Measurements from ENCODE around the gene MCU. TPM values are rescaled to one million over a fixed set of nuclear protein-coding genes. Genes with fewer than 3 reads are reported as not detected.

MCU gene
- total and polyA plus RNA-seq, 10 of the 15 experiments (the other 5 are each of a cell fraction or from before 2014, with no cell fraction given) = 5.1 to 49.1 (median 17.9) TPM

GRCh38 chr10:72661431-72661830, 30.5 kb upstream of the MCU start:
- no peaks in the 10 kb centered on the region for H3K27me3 ChIP-seq (replicated peaks in 1 of 2; ENCODE audit: control insufficient read depth in 2 of 2, insufficient read depth in 2 of 2, low read length in 1 of 2)
- H3K9me3 ChIP-seq (replicated peaks; ENCODE audit: control insufficient read depth, insufficient read depth, low read length) = no peaks in the 10 kb centered on the region
- BruUV-seq (replicated peaks) = no TSS peak
- no peak overlapping the region for H3K4me3 ChIP-seq
- no peaks in the 10 kb centered on the region for H3K4me1 ChIP-seq (ENCODE audit: control insufficient read depth, insufficient read depth, low read length)
- intact Hi-C loops (cut with micrococcal nuclease; ENCODE audit: unreplicated experiment) = no loop called here
- no peak overlapping the region for H2AFZ ChIP-seq (ENCODE audit: control insufficient read depth, low read depth, low read length)
- no peaks in the 10 kb centered on the region for H3K79me2 ChIP-seq (ENCODE audit: control insufficient read depth, insufficient read depth, low read length)
- WGBS (ENCODE audit: insufficient coverage, insufficient replicate concordance, low lambda C conversion rate, missing lambda C conversion rate) = 10% methylated on average over 1 of the region's 1 CpG
- TF ChIP-seq, protein P1, sequence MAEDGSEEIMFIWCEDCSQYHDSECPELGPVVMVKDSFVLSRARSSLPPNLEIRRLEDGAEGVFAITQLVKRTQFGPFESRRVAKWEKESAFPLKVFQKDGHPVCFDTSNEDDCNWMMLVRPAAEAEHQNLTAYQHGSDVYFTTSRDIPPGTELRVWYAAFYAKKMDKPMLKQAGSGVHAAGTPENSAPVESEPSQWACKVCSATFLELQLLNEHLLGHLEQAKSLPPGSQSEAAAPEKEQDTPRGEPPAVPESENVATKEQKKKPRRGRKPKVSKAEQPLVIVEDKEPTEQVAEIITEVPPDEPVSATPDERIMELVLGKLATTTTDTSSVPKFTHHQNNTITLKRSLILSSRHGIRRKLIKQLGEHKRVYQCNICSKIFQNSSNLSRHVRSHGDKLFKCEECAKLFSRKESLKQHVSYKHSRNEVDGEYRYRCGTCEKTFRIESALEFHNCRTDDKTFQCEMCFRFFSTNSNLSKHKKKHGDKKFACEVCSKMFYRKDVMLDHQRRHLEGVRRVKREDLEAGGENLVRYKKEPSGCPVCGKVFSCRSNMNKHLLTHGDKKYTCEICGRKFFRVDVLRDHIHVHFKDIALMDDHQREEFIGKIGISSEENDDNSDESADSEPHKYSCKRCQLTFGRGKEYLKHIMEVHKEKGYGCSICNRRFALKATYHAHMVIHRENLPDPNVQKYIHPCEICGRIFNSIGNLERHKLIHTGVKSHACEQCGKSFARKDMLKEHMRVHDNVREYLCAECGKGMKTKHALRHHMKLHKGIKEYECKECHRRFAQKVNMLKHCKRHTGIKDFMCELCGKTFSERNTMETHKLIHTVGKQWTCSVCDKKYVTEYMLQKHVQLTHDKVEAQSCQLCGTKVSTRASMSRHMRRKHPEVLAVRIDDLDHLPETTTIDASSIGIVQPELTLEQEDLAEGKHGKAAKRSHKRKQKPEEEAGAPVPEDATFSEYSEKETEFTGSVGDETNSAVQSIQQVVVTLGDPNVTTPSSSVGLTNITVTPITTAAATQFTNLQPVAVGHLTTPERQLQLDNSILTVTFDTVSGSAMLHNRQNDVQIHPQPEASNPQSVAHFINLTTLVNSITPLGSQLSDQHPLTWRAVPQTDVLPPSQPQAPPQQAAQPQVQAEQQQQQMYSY (CRISPR knock-in tag; IDR thresholded peaks at IDR 0.05) = no peak
- TF ChIP-seq SIN3A (IDR thresholded peaks at IDR 0.05; ENCODE audit: low read depth, low read length) = no peak
- no peak for TF ChIP-seq NRF1 (conservative IDR thresholded peaks at IDR 0.05; ENCODE audit: low read depth, low read length)
- no peak for TF ChIP-seq SUPT20H (IDR thresholded peaks at IDR 0.05; ENCODE audit: borderline replicate concordance, control insufficient read depth, low read depth, low read length)
- no peak for TF ChIP-seq BRCA1 (IDR thresholded peaks at IDR 0.05; ENCODE audit: low read depth, low read length)
- no peak for TF ChIP-seq SMC3 (IDR thresholded peaks at IDR 0.05; ENCODE audit: borderline replicate concordance, low read length)
- no peak for TF ChIP-seq RAD21 (IDR thresholded peaks at IDR 0.05; ENCODE audit: insufficient read depth, low read depth, low read length)
- no peak for TF ChIP-seq MYB (IDR thresholded peaks at IDR 0.05; ENCODE audit: borderline replicate concordance, low read depth, low read length)
- TF ChIP-seq, protein P2, sequence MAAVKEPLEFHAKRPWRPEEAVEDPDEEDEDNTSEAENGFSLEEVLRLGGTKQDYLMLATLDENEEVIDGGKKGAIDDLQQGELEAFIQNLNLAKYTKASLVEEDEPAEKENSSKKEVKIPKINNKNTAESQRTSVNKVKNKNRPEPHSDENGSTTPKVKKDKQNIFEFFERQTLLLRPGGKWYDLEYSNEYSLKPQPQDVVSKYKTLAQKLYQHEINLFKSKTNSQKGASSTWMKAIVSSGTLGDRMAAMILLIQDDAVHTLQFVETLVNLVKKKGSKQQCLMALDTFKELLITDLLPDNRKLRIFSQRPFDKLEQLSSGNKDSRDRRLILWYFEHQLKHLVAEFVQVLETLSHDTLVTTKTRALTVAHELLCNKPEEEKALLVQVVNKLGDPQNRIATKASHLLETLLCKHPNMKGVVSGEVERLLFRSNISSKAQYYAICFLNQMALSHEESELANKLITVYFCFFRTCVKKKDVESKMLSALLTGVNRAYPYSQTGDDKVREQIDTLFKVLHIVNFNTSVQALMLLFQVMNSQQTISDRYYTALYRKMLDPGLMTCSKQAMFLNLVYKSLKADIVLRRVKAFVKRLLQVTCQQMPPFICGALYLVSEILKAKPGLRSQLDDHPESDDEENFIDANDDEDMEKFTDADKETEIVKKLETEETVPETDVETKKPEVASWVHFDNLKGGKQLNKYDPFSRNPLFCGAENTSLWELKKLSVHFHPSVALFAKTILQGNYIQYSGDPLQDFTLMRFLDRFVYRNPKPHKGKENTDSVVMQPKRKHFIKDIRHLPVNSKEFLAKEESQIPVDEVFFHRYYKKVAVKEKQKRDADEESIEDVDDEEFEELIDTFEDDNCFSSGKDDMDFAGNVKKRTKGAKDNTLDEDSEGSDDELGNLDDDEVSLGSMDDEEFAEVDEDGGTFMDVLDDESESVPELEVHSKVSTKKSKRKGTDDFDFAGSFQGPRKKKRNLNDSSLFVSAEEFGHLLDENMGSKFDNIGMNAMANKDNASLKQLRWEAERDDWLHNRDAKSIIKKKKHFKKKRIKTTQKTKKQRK (IDR thresholded peaks at IDR 0.05; ENCODE audit: low read depth, low read length) = no peak
- TF ChIP-seq PAX8 (IDR thresholded peaks at IDR 0.05) = no peak
- no peak for TF ChIP-seq RUNX3 (IDR thresholded peaks at IDR 0.05; ENCODE audit: low read length)
- no peak for TF ChIP-seq ZNF207 (IDR thresholded peaks at IDR 0.05; ENCODE audit: borderline replicate concordance)
- TF ChIP-seq NFIC (IDR thresholded peaks at IDR 0.05; ENCODE audit: low read depth, low read length) = no peak
- no peak for TF ChIP-seq CEBPB (IDR thresholded peaks at IDR 0.05; ENCODE audit: borderline replicate concordance in 1 of 2, low read depth in 2 of 2, low read length in 2 of 2)
- no peak for TF ChIP-seq PAX5 (IDR thresholded peaks at IDR 0.05; ENCODE audit: borderline replicate concordance, low read depth, low read length)
- TF ChIP-seq FOXK2 (IDR thresholded peaks at IDR 0.05) = no peak
- H4K20me1 ChIP-seq (ENCODE audit: control insufficient read depth, insufficient read depth) = no peaks in the 10 kb centered on the region
- SMC1A ChIA-PET (ENCODE audit: uncharacterized antibody, unreplicated experiment) = interaction anchor here (0.6 kb wide), 1 partner anchor 47 kb away, joined by 3 read pairs; no protein-coding TSS in a partner anchor
- CTCF ChIA-PET = no interaction called here
- H3K4me2 ChIP-seq (ENCODE audit: control insufficient read depth, insufficient read depth) = no peak overlapping the region
- POLR2A ChIA-PET = no interaction called here
- no peak for FAIRE-seq
- no peak overlapping the region for H3K9ac ChIP-seq (ENCODE audit: control insufficient read depth, insufficient read depth, low read length)
- ATAC-seq = no peak
- DNase-seq (ENCODE audit: low read depth, low spot score) = no peak
- no peak overlapping the region for H3K27ac ChIP-seq (ENCODE audit: control insufficient read depth, insufficient read depth)
- RAD21 ChIA-PET (ENCODE audit: unreplicated experiment) = no interaction called here
- H3K36me3 ChIP-seq (ENCODE audit: control insufficient read depth in 2 of 2, insufficient read depth in 2 of 2, low read length in 1 of 2) = no peaks in the 10 kb centered on the region
- in situ Hi-C loops (cut with MboI) = no loop called here

Data from GM12878 (cell line).